Measurements from ENCODE around the gene CDC34. TPM values are rescaled to one million over a fixed set of nuclear protein-coding genes. Genes with fewer than 3 reads are reported as not detected.
A peak's percentile ranks its signal among the peaks of the same experiment; 100 is the strongest.

CDC34 gene
- total RNA-seq, 1 donor from 2014 or later: 110 TPM

GRCh38 chr19:496112-496665 is 35.4 kb upstream of the CDC34 start, which contains the start of gene MADCAM1:
MADCAM1 (plus strand) TSS chr19:496486; CDS start chr19:496500, 14 bp downstream.
- DNase-seq: no peak
- ATAC-seq: no peak
- intact Hi-C loops (cut with micrococcal nuclease): no loop called here

- ATAC-seq: no peak
- intact Hi-C loops (cut with micrococcal nuclease): no loop called here
- DNase-seq: no peak
Observed at GRCh38 chr19:496986-497385, 34.6 kb upstream of the CDC34 start.

DNA sequence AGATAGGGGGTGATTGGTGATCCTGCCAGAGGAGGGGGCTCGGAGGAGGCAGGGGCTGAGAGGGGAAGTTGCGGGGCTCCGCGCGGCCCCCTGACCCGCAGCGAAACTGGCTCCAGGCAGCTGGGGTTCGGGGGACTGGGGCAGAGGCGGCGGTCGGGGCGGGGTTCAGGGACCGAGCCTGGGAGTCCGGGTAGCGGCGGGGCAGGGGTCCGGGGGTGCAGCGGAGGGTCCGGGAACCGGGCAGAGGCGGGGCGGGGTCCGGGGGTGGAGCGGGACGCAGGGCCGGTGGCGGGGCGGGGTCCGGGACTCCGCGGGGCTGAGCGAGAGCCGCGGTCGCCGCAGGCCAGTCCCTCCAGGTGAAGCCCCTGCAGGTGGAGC is 34.1 kb upstream of the CDC34 start:
- DNase-seq (no peak), ATAC-seq (no peak)
- intact Hi-C loops (cut with micrococcal nuclease): no loop called here

GRCh38 chr19:497869-498510 is 33.6 kb upstream of the CDC34 start:
- intact Hi-C loops (cut with micrococcal nuclease): no loop called here
- DNase-seq: no peak
- ATAC-seq: no peak

GRCh38 chr19:498511-498891 is 33.1 kb upstream of the CDC34 start:
- DNase-seq (no peak), ATAC-seq (no peak)
- intact Hi-C loops (cut with micrococcal nuclease): no loop called here

DNA sequence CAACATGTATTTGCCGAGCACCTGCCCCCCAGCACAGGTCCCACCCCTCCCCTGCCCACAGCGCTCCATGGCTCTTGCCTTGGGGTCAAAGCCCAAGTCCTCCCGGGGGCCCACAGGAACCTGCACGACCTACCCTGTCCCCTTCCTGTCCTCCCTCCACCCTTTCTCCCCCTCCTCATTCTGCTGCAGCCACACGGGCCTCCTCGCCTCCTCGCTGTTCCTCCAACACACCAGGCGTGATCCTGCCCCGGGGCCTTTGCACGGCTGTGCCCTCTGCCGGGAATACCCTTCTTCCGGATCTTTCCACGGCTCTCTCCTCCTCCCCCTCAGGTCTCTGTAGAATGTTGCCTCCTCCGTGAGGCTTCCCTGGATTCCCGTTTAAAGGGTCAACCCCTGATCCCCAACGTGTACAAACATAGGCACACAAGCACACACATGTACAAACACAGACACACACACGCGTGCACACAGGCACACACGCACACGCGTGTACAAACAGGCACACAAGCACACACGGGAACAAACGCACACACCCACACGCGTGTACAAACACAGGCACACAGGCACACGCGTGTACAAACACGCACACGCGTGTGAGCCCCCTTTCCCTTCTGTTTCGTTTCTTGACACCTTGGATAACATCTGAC is 32.5 kb upstream of the CDC34 start:
- DNase-seq: no peak
- intact Hi-C loops (cut with micrococcal nuclease): no loop called here
- ATAC-seq: no peak

DNA sequence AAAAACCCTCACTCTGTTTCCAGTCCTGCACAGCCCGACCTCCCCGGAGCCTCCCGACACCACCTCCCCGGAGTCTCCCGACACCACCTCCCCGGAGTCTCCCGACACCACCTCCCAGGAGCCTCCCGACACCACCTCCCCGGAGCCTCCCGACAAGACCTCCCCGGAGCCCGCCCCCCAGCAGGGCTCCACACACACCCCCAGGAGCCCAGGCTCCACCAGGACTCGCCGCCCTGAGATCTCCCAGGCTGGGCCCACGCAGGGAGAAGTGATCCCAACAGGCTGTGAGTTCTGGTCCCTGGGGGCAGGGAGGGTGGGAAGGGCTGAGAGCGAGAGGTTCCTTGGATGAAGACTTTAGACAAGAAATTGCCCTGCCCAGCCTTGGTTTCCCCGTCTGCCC is 29.9 kb upstream of the CDC34 start:
- intact Hi-C loops (cut with micrococcal nuclease): no loop called here
- no peak for DNase-seq
- ATAC-seq: no peak

DNA sequence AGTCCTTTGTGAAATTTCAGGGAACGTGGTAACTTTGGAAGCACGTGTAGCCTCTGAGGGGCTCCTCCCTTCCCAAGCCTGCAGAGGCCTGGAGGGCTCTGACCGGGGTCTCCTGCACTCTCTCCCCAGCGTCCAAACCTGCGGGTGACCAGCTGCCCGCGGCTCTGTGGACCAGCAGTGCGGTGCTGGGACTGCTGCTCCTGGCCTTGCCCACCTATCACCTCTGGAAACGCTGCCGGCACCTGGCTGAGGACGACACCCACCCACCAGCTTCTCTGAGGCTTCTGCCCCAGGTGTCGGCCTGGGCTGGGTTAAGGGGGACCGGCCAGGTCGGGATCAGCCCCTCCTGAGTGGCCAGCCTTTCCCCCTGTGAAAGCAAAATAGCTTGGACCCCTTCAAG is 26.9 kb upstream of the CDC34 start:
- intact Hi-C loops (cut with micrococcal nuclease): no loop called here
- DNase-seq (no peak), ATAC-seq (no peak)

GRCh38 chr19:506404-507285 is 24.9 kb upstream of the CDC34 start:
- intact Hi-C loops (cut with micrococcal nuclease): no loop called here
- DNase-seq (peak; percentile 98), ATAC-seq (peak; percentile 92)

DNA sequence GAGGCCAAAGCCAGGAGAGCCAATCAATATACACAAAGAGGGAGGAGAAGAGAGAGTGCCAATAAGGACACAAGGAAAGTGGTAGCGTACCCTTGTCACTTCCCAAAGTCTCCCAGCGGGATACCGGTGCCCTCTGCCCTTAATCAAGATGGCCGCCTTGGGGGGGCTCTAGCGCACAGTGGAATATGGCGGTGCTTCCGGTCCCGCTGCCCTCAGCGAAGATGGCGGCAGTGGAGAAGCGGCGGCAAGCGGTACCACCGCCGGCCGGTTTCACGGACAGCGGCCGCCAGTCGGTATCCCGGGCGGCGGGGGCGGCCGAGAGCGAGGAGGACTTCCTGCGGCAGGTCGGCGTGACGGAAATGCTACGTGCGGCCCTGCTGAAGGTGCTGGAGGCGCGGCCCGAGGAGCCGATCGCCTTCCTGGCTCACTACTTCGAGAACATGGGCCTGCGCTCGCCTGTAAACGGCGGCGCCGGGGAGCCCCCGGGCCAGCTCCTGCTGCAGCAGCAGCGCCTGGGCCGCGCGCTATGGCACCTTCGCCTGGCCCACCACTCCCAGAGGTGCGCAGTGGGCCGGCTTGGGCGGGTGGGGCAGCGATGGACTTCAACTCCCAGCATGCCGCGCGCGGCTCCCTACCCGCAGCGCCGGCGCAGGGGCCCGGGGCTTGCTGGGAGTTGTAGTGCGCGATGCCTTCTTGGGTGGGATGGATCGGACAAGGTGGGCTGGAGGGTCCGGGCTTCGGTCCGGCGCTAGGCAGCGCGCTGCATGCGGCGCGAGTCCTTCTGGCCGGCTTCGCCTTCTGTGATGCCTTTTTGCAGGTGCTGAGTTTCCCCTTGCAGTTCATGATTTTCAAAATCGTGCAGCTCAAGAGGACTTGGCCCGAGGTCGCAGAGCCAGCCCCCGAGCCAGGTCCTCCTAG is 24.0 kb upstream of the CDC34 start, which contains the start of gene TPGS1:
Gene TPGS1 (plus strand): TSS at position 212 of the 918 bp plus-strand sequence. CDS start 10 bp downstream, at position 222.
- ATAC-seq (peak; percentile 91), DNase-seq (peak; percentile 94)
- intact Hi-C loops (cut with micrococcal nuclease): no loop called here

- DNase-seq: no peak
- no peak for ATAC-seq
- intact Hi-C loops (cut with micrococcal nuclease): no loop called here
Observed at GRCh38 chr19:508204-509150, 23.1 kb upstream of the CDC34 start.

GRCh38 chr19:510606-511100 is 20.9 kb upstream of the CDC34 start:
- intact Hi-C loops (cut with micrococcal nuclease): no loop called here
- peak; percentile 78 for DNase-seq
- ATAC-seq: no peak

DNA sequence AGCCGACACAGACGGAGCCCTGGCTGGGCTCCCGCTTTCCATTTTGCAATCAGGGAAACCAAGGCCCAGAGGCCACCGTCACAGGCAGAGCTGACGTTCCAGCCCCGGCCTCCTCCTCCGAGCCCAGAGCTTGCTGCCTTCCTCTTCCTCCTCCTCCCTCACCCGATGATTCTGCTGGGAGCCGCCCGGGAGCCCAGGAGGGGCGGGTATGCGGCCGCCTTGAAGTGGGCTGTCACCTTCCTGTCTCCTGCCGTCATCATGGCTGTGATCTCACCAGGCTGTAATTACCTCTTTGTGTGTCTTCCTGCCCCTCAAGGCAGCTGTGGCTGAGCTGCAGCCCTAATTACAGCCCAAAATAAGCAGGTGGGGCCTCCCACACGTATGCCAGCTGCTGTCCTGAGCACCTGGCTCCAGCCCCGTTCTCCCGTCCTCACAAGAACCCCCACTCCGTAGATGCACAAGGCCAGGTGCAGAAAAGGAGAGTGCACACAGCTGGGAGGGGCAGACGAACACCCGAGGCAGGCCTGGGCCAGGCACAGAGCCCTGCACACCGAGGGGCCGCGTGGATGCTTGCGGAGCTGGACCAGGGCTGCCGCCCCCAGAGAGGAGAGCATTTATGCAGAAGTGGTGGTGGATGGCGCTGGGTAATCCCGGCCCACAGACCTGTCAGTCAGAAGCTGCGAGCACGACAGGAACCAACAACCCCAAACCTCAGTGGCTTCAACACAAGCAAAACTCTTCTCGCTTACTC is 20.3 kb upstream of the CDC34 start:
- DNase-seq (no peak), ATAC-seq (no peak)
- intact Hi-C loops (cut with micrococcal nuclease): no loop called here

- DNase-seq (no peak), ATAC-seq (no peak)
- intact Hi-C loops (cut with micrococcal nuclease): no loop called here
Observed at GRCh38 chr19:512547-513365, 18.8 kb upstream of the CDC34 start.

DNA sequence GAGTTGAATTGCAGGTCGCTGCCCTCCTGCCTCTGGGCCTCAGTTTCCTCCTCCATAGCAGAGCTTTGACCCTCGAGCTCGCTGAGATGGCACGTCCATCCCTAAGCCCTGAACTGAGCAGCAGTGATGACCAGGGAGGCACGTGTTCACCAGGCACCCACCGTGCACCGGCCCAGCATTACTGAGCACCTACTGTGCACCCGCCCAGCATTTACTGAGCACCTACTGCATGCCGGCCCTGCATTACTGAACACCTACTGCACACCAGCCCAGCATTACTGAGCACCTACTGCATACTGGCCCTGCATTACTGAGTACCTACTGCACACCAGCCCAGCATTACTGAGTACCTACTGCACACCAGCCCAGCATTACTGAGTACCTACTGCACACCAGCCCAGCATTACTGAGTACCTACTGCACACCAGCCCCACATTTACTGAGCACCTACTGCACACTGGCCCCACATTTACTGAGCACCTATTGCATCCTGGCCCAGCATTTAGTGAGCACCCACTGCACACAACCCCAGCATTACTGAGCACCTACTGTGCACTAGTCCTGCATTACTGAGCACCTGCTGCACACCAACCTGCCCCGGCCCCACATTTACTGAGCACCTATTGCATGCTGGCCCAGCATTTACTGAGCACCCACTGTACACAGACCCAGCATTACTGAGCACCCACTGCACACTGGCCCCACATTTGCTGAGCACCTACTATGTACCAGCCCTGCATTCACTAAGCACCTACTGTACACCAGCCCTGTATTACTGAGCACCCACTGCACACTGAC is 18.0 kb upstream of the CDC34 start:
- ATAC-seq: no peak
- intact Hi-C loops (cut with micrococcal nuclease): no loop called here
- no peak for DNase-seq
